ENCODE results near the gene RBPJ.

DNA sequence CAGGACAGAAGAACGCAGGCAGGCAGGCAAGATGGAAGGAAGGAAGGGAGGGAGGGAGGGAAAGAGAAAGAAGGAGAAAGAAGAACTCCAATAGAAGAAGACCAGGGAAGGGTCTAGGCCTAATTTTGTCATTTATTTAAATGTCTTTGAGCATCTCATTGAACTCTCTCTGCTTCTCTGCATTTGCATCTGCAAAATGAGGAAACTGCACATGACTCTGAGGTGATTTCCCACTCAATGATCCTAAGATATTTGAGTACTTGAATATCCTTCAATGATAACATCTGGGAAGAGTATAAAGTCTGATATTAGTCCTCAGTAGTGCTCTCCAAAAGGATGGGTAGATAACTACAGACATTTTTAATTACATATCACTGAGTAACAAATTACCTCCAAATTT, 33.1 kb upstream of the RBPJ start:
- TF ChIP-seq, protein P1, sequence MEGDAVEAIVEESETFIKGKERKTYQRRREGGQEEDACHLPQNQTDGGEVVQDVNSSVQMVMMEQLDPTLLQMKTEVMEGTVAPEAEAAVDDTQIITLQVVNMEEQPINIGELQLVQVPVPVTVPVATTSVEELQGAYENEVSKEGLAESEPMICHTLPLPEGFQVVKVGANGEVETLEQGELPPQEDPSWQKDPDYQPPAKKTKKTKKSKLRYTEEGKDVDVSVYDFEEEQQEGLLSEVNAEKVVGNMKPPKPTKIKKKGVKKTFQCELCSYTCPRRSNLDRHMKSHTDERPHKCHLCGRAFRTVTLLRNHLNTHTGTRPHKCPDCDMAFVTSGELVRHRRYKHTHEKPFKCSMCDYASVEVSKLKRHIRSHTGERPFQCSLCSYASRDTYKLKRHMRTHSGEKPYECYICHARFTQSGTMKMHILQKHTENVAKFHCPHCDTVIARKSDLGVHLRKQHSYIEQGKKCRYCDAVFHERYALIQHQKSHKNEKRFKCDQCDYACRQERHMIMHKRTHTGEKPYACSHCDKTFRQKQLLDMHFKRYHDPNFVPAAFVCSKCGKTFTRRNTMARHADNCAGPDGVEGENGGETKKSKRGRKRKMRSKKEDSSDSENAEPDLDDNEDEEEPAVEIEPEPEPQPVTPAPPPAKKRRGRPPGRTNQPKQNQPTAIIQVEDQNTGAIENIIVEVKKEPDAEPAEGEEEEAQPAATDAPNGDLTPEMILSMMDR (conservative IDR thresholded peaks at IDR 0.05 in 1 of 2, IDR thresholded peaks at IDR 0.05 in 1 of 2; ENCODE audit: low read depth in 1 of 2, low read length in 2 of 2) = no peak
- TF ChIP-seq EZH2 (IDR thresholded peaks at IDR 0.05; ENCODE audit: low read length, missing control alignments) = no peak
